NAMALWA (cell line): ENCODE results near the gene NR3C2.
"Not testable (repeated sequence)": the region's sequence is repeated elsewhere in the genome, so short reads cannot be mapped to it uniquely, and the experiment has no call there.

Experiments used
- DNase-seq: peaks from one replicate; pipeline ENCODE4 v3.0.0-alpha.2; 2015; ENCODE audit warnings: low spot score

The NR3C2 gene

DNA sequence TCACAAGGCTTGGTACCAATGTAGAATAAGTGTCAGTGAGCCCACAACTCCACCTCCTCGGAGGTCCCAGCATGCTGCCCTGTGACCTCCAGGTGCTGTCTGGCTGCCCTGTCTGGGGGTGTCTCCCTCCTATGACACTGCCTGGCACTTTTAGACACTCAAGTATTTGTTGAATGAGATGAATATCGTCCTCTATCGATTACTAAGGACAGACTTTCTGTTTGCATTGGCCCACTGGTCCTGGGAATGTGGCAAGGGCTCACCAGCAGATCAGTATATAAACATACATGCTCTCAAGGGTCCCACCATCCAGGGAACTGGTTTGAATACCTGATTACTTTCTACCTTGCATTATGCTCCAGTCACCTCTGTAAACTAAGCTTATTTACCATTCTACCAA, 333.0 kb downstream of the NR3C2 start:
- no peak for DNase-seq

DNA sequence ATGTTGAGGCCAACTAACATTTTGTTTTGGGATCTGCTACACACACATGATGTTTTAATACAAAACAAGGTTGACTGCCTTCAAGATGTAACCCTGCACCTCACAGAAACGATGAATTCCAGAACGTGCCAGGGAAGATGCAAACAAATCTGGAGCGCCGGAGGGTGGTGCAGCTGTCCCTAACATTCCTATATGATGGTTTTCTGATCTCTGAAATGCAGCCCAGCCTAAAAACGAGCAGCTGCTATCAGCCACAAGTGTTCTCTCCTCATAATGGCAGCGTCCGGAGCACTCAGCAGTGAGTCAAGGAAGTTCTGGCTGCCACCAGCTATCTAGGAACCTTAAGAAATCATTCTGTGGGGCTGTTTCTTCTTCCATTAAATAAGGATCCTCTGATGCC, 333.4 kb downstream of the NR3C2 start:
- no peak for DNase-seq

GRCh38 chr4:148103597-148104355, 338.4 kb downstream of the NR3C2 start:
- no peak for DNase-seq

- no peak for DNase-seq
These were observed 340.4 kb downstream of the NR3C2 start for GRCh38 chr4:148101790-148102189.

- DNase-seq, result no peak
These were observed 341.0 kb downstream of the NR3C2 start for GRCh38 chr4:148101235-148101634.

- no peak for DNase-seq
These were observed 344.4 kb downstream of the NR3C2 start for GRCh38 chr4:148097801-148098200.

DNA sequence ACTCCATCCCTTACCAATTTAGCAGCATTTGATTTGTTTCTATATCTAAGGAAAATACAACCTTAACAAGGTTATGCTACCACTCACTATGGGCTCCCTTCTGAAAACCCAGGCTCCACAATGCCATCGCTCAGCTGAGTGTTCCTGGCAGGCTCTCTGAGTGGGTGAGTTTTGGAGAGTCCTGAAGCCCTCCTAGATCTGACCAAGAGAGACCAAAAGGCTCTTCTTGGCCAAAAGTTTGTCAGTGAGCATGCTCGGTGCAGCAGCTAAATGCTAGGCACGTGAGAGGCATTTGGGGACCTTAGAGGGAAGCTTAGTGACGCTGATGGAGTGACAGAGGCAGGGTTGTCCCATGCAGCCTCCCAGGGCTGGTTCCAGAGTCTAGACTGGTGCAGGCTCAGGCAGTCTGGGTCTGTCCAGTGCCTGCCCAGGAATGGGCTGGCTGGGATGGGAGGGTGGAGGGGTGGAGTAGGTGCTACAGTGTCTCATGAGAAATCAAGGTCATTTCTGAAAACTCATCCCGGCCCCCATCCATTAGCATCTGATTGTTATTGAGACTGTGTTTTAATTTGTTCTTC, 346.8 kb downstream of the NR3C2 start:
- no peak for DNase-seq

GRCh38 chr4:148094149-148094548, 348.1 kb downstream of the NR3C2 start:
- DNase-seq, result no peak

DNA sequence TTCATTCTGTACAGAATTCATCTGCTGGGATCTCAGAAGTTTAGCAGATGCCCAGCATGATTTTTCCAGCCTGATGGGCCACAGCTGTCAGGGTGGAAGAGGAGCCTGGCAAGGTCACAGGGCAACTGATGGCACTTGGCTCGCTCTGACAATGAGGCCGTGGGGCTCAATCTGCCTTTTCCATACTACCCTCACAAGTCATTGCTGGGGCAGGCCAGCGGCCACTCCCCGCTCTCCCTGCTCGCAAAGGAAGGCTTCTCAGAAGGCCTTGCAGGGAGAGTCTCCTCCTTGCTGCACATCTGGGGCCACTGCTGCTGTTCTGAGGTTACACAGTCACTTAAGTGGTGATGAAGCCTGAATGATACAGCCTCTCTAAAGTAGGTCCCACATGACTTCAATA, 349.1 kb downstream of the NR3C2 start:
- no peak for DNase-seq

GRCh38 chr4:148092316-148093014, 349.7 kb downstream of the NR3C2 start:
- DNase-seq, result no peak

GRCh38 chr4:148091896-148092295, 350.3 kb downstream of the NR3C2 start:
- DNase-seq, result no peak

- DNase-seq, result no peak
These were observed 351.4 kb downstream of the NR3C2 start for GRCh38 chr4:148090503-148091476.

DNA sequence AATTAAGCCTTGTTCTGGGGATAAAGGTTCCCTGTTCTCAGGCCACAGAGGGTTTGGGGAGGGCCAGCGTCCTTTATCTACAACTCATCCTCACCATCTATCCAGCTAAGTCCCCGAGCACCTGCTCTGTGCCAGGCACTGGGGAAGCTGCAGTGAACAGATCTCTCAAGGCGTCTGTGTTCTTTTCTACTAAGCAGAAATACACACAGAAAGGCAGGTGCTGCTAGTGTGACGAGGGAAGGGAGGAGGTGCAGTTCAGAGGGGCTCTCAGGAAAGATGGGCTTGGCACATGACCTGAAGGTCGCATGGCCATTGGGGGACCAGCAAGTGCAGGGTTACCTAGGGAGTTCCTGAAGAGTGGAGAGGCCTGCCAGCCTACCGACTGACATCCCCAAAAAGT, 352.2 kb downstream of the NR3C2 start:
- DNase-seq, result no peak

DNA sequence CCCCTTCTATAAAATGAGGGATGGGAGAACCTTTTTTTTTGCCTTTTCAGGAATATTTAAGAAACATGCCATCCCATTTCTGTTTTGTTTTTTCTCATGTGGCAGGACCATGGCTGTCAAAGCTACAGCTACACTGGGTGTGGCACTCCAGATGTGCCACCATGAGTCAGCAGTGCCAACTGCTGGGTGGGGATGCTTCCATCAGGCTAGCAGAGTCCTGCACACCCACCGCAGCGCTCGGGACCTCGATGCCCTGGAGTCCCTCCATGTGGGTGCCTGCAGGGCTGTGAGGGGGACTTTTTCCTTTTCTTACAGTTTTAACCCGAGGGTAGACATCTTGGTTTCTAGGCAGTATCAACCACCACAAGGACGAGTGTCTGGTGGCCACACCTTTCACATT, 352.6 kb downstream of the NR3C2 start:
- no peak for DNase-seq

DNA sequence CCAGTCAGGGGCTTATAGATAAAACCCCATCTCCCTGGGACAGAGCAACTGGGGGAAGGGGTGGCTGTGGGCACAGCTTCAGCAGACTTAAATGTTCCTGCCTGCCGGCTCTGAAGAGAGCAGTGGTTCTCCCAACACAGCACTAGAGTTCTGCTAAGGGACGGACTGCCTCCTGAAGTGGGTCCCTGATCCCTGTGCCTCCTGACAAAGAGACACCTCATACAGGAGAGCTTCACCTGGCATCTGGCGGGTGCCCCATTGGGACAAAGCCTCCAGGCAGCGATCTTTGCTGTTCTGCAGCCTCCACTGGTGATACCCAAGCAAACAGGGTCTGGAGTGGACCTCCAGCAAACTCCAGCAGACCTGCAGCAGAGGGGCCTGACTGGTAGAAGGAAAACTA, 359.1 kb downstream of the NR3C2 start:
- not testable (repeated sequence) for DNase-seq

DNA sequence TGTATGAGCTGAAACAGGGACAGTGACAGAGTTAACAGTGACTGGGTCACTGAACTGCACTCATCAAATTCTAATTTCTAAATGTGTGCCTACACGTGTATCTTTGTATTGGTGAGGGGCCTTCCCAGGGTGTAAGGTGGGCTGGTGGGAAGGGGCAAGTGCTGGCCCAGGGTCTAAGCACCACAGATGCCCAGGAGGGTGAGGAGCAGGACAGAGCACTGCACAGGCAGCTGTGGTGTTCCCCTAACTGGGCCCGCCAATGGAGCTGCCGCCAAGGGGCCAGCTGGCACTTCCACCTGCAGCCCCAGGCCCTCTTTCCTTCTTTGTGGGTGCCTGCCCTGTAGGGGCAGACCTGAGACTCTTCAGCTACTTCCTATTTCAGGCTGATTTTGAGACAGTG, 360.5 kb downstream of the NR3C2 start:
- DNase-seq, result no peak

- DNase-seq, result no peak
These were observed 360.9 kb downstream of the NR3C2 start for GRCh38 chr4:148081267-148081666.

DNA sequence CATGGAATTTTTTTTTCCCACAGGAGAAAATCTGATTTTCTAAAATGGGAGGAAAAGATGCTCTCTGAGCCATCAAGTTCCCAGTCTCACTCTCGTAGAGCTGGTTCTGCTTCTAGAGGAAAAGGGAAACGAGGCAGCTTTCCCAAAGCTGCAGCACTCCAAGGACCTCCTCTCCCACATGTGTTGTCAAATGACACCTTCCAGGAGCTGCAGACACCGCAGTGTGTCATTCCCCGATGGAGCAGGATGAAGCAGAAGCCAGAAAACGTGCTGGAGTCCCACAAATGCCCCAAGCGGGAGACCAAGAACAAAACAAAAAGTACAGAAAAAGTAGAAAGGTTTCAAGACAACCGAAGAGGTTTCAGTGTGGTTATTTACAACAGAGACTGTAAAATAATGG, 362.3 kb downstream of the NR3C2 start:
- DNase-seq, result no peak

- DNase-seq, result no peak
These were observed 364.2 kb downstream of the NR3C2 start for GRCh38 chr4:148078061-148078460.

DNA sequence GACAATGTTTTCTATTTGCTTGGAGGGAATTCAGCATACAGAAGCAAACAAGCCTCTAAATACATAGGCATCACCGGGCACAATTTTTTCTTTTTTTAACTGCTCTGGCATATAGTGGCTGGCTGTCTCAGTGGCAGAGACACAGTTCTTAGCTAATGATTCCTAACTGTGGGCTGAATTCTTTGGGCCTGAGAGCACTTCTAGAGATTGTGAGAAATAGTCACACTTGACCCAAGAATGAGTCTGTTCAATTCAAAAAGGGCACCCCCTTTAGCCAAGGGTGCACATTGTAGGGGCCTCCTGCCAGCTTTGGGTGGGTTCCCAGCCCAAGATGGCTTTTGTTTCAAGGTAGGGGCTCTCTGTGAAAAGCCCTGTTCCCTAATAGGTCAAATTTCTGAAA, 364.6 kb downstream of the NR3C2 start:
- no peak for DNase-seq

- DNase-seq, result no peak
These were observed 365.2 kb downstream of the NR3C2 start for GRCh38 chr4:148076964-148077363.

GRCh38 chr4:148075438-148075837, 366.8 kb downstream of the NR3C2 start:
- no peak for DNase-seq
